IMR-90 (cell line): ENCODE measurements around the gene MORF4L1. TPM values are rescaled to one million over a fixed set of nuclear protein-coding genes. Genes with fewer than 3 reads are reported as not detected.
A peak's percentile ranks its signal among the peaks of the same experiment; 100 is the strongest.

Experiments used
- ATAC-seq: fragments of 200-7000 bp; cut with Tn5 transposase; 2 replicates; pipeline ENCODE4 v1.9.1; 2020; ENCODE audit warnings: low read depth, mild to moderate bottlenecking, moderate library complexity
- BruUV-seq: library from RNA; stranded (reverse); fragments of 400-500 nt; replicated peaks from 2 replicates; lab custom pipeline; 2021; lab: Mats Ljungman, UMichigan
- CTCF ChIA-PET: fragments of 300-600 bp; formaldehyde crosslinking; extraction: SDS; loops from one replicate; lab custom pipeline; 2021; ENCODE audit warnings: antibody characterized with exemption; lab: Yijun Ruan, JAX
- POLR2A ChIA-PET: fragments of 300-600 bp; sonication (Branson Sonifier 250); formaldehyde crosslinking; loops from one replicate; lab custom pipeline; 2022; ENCODE audit warnings: antibody characterized with exemption; ENCODE audit not compliant: unreplicated experiment; lab: Charles Lee
- DNase-seq: peaks from one replicate; pipeline ENCODE4 v3.0.0; 2013
- H2AFZ ChIP-seq: replicated peaks from 2 replicates; pipeline ENCODE3; 2013; ENCODE audit warnings: low read length, mild to moderate bottlenecking; ENCODE audit not compliant: poor library complexity
- H2AK5ac ChIP-seq: 2 replicates; pipeline ENCODE4 v1.6.1; 2013; ENCODE audit warnings: low read depth, low read length, inconsistent platforms
- H2AK9ac ChIP-seq: replicated peaks from 2 replicates; pipeline ENCODE3; 2013; ENCODE audit warnings: mild to moderate bottlenecking, low read depth, low read length, moderate library complexity; ENCODE audit not compliant: poor library complexity
- H2BK120ac ChIP-seq: 2 replicates; pipeline ENCODE4 v1.6.1; 2013; ENCODE audit warnings: low read depth, low read length, inconsistent platforms
- H2BK15ac ChIP-seq: 3 replicates; pipeline ENCODE4 v1.6.1; 2013; ENCODE audit warnings: low read depth, low read length, inconsistent platforms
- H2BK20ac ChIP-seq: 2 replicates; pipeline ENCODE4 v1.6.1; 2013; ENCODE audit warnings: low read depth, mild to moderate bottlenecking, inconsistent platforms, low read length, moderate library complexity
- H2BK5ac ChIP-seq: 2 replicates; pipeline ENCODE4 v1.6.1; 2013; ENCODE audit warnings: mild to moderate bottlenecking, low read depth, low read length, inconsistent platforms; ENCODE audit not compliant: poor library complexity, severe bottlenecking
- H3K14ac ChIP-seq: replicated peaks from 2 replicates; pipeline ENCODE4 v1.6.1; 2013; ENCODE audit warnings: low read depth, low read length, inconsistent platforms
- H3K18ac ChIP-seq: 2 replicates; pipeline ENCODE4 v1.6.1; 2013; ENCODE audit warnings: low read depth, low read length, control low read depth
- H3K23ac ChIP-seq: 2 replicates; pipeline ENCODE4 v1.6.1; 2013; ENCODE audit warnings: low read depth, low read length, inconsistent platforms
- H3K27ac ChIP-seq: 2 replicates; pipeline ENCODE4 v1.5.1; 2013; ENCODE audit warnings: mild to moderate bottlenecking, control low read depth, low read length; ENCODE audit not compliant: insufficient read depth
- H3K27me3 ChIP-seq: 2 replicates; pipeline ENCODE4 v1.6.1; 2013; ENCODE audit warnings: low read length; ENCODE audit not compliant: control insufficient read depth, insufficient read depth
- H3K36me3 ChIP-seq: 2 replicates; pipeline ENCODE4 v1.6.1; 2013; ENCODE audit warnings: low read length, mixed read lengths; ENCODE audit not compliant: control insufficient read depth, insufficient read depth
- H3K4ac ChIP-seq: 2 replicates; pipeline ENCODE4 v1.6.1; 2013; ENCODE audit warnings: low read depth, low read length, inconsistent platforms
- H3K4me1 ChIP-seq: 2 replicates; pipeline ENCODE4 v1.6.1; 2013; ENCODE audit warnings: low read length, mixed read lengths; ENCODE audit not compliant: control insufficient read depth, insufficient read depth
- H3K4me2 ChIP-seq: 2 replicates; pipeline ENCODE4 v1.6.1; 2013; ENCODE audit warnings: low read depth, mild to moderate bottlenecking, control low read depth, low read length, moderate library complexity
- H3K4me3 ChIP-seq: 2 replicates; pipeline ENCODE4 v1.5.1; 2013; ENCODE audit warnings: low read depth, mild to moderate bottlenecking, control low read depth, low read length, moderate library complexity; ENCODE audit not compliant: insufficient read depth
- H3K56ac ChIP-seq: 2 replicates; pipeline ENCODE4 v1.6.1; 2013; ENCODE audit warnings: low read length, inconsistent platforms; ENCODE audit not compliant: insufficient read depth; ENCODE audit errors: extremely low read depth
- H3K79me1 ChIP-seq, 2 experiments: 2 replicates each; pipeline ENCODE4 v1.6.1; 2013; ENCODE audit warnings: low read length in 2 of 2, inconsistent platforms in 1 of 2, low read depth in 1 of 2
- H3K9ac ChIP-seq: 2 replicates; pipeline ENCODE4 v1.6.1; 2013; ENCODE audit warnings: low read depth, low read length, control low read depth
- H3K9me1 ChIP-seq: 2 replicates; pipeline ENCODE4 v1.6.1; 2013; ENCODE audit warnings: low read length, inconsistent platforms; ENCODE audit not compliant: insufficient read depth
- H3K9me3 ChIP-seq: 2 replicates; pipeline ENCODE4 v1.6.1; 2013; ENCODE audit warnings: low read length; ENCODE audit not compliant: control insufficient read depth, insufficient read depth
- H4K20me1 ChIP-seq: 2 replicates; pipeline ENCODE4 v1.6.1; 2013; ENCODE audit warnings: low read length, inconsistent platforms; ENCODE audit not compliant: insufficient read depth
- H4K5ac ChIP-seq: 2 replicates; pipeline ENCODE4 v1.6.1; 2013; ENCODE audit warnings: mild to moderate bottlenecking, low read depth, low read length, control low read depth
- H4K8ac ChIP-seq, 2 experiments: 2 replicates each; pipeline ENCODE4 v1.6.1; 2013; ENCODE audit warnings: low read depth in 2 of 2, low read length in 2 of 2, control low read depth in 1 of 2, inconsistent platforms in 1 of 2
- H4K91ac ChIP-seq: 2 replicates; pipeline ENCODE4 v1.6.1; 2013; ENCODE audit warnings: low read depth, low read length, inconsistent platforms; ENCODE audit not compliant: insufficient read depth
- BHLHE40 ChIP-seq: fragments of 150-350 bp; IDR thresholded peaks from 2 replicates; pipeline ENCODE4 v1.6.1; 2016; ENCODE audit warnings: mild to moderate bottlenecking, low read depth, low read length
- CEBPB ChIP-seq: IDR thresholded peaks from 2 replicates; pipeline ENCODE4 v1.6.1; 2012; ENCODE audit warnings: low read depth, low read length, improper control_type of control experiment
- CHD1 ChIP-seq: IDR thresholded peaks from 2 replicates; pipeline ENCODE4 v1.6.1; 2012; ENCODE audit warnings: low read depth, low read length, improper control_type of control experiment
- ELK1 ChIP-seq: fragments of 150-350 bp; IDR thresholded peaks from 2 replicates; pipeline ENCODE4 v1.6.1; 2016; ENCODE audit warnings: low read depth, mild to moderate bottlenecking, low read length, moderate library complexity, borderline replicate concordance
- FOS ChIP-seq: fragments of 150-350 bp; IDR thresholded peaks from 2 replicates; pipeline ENCODE4 v1.6.1; 2016; ENCODE audit warnings: low read depth, low read length
- MAFK ChIP-seq: IDR thresholded peaks from 2 replicates; pipeline ENCODE4 v1.6.1; 2012; ENCODE audit warnings: low read depth, low read length, improper control_type of control experiment
- MAZ ChIP-seq: IDR thresholded peaks from 2 replicates; pipeline ENCODE4 v1.6.1; 2012; ENCODE audit warnings: low read depth, mild to moderate bottlenecking, low read length, improper control_type of control experiment, moderate library complexity, borderline replicate concordance
- MXI1 ChIP-seq: IDR thresholded peaks from 2 replicates; pipeline ENCODE4 v1.6.1; 2012; ENCODE audit warnings: low read depth, mild to moderate bottlenecking, low read length, moderate library complexity, borderline replicate concordance
- NFE2L2 ChIP-seq: fragments of 150-350 bp; IDR thresholded peaks from 2 replicates; pipeline ENCODE4 v1.6.1; 2016; ENCODE audit warnings: low read depth, mild to moderate bottlenecking, low read length
- POLR2A ChIP-seq: IDR thresholded peaks from 2 replicates; pipeline ENCODE4 v1.6.1; 2012; ENCODE audit warnings: mild to moderate bottlenecking, low read depth, low read length
- RAD21 ChIP-seq: IDR thresholded peaks from 2 replicates; pipeline ENCODE4 v1.6.1; 2012; ENCODE audit warnings: low read length, improper control_type of control experiment
- RCOR1 ChIP-seq: IDR thresholded peaks from 2 replicates; pipeline ENCODE4 v1.6.1; 2012; ENCODE audit warnings: mild to moderate bottlenecking, low read length, improper control_type of control experiment; ENCODE audit not compliant: insufficient replicate concordance
- RFX5 ChIP-seq: IDR thresholded peaks from 2 replicates; pipeline ENCODE4 v1.8.0; 2012; ENCODE audit warnings: low read depth, mild to moderate bottlenecking, low read length, moderate library complexity
- SMC3 ChIP-seq: fragments of 150-350 bp; IDR thresholded peaks from 2 replicates; pipeline ENCODE4 v1.6.1; 2016; ENCODE audit warnings: low read depth, mild to moderate bottlenecking, antibody characterized with exemption, low read length, moderate library complexity
- USF2 ChIP-seq: fragments of 150-350 bp; IDR thresholded peaks from 2 replicates; pipeline ENCODE4 v1.6.1; 2017; ENCODE audit warnings: mild to moderate bottlenecking, antibody characterized with exemption, low read length, low read depth
- WGBS, 2 experiments: methylation state at CpG; one replicate each; pipeline versions ENCODE4 v1.1.5 to v1.1.7; 2013; ENCODE audit warnings: missing lambda C conversion rate in 2 of 2; ENCODE audit not compliant: insufficient read length in 1 of 2; ENCODE audit errors: extremely low coverage in 2 of 2; 5-methylcytosine and 5-hydroxymethylcytosine counted together
- dilution Hi-C: fragments of 300-500 bp; cut with HindIII; formaldehyde crosslinking; loops from one replicate; pipeline ENCODE4 v1.14.3; 2018; ENCODE audit warnings: low sequenced_read_pairs; ENCODE audit not compliant: unreplicated experiment
- in situ Hi-C: fragments of 300-500 bp; cut with MboI; formaldehyde crosslinking; loops from 3 replicates; pipeline ENCODE4 v1.14.3; 2019; ENCODE audit warnings: low sequenced_read_pairs, inconsistent platforms, mixed read lengths
- intact Hi-C: fragments of 100-400 bp; cut with micrococcal nuclease; formaldehyde crosslinking; loops from 2 replicates; pipeline ENCODE4 v1.10.0; 2022
- polyA plus RNA-seq, 3 experiments: library from polyadenylated mRNA; depleted of rRNA; stranded (reverse); fragments of >200 nt; gene quantifications; 2 replicates each; pipeline ENCODE4 v1.2.3, GENCODE V29; 2012; ENCODE audit warnings: low replicate concordance in 1 of 3
- total RNA-seq: library from RNA; depleted of rRNA; stranded (reverse); fragments of >200 nt; gene quantifications from 2 replicates; pipeline ENCODE4 v1.2.3, GENCODE V29; 2012
- TF ChIP-seq, protein P1 (sequence below): conservative IDR thresholded peaks from 2 replicates; pipeline ENCODE4 v1.5.1; 2012; ENCODE audit warnings: mild to moderate bottlenecking, low read depth, low read length, improper control_type of control experiment

Gene MORF4L1
- total and polyA plus RNA-seq, 2 of the 4 experiments (the other 2 are of a cell fraction), result 217 to 392 TPM

DNA sequence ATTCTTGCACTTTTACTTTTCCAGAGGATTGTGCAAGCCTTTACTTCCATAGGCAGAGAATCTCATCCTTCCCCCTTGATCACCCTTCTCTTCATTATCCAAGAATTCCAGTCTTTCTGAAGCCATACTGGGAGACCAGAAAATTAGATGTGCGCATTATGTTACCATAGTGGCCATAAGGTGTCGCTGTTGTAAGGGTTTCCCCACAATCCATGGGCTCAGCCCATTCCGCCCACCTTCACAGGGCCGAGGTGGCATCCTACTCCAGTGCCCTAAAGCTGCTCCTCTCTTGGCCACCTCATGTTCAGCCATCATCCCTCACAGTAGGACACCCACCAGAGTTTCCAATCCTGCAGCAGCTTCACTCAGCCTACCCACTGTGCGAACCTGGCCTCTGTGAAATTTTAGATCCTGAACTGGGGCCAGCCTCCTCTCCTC, 37.1 kb downstream of the MORF4L1 start:
- H3K18ac ChIP-seq, result no peak overlapping the region

More for the DNA sequence above, 37.1 kb downstream of the MORF4L1 start:
- H3K9ac ChIP-seq, result no peak overlapping the region
- H2AK9ac ChIP-seq, result no peak overlapping the region
- peaks cover 15% of the 10 kb centered on the region for H3K4me1 ChIP-seq
- H3K9me3 ChIP-seq, result no peaks in the 10 kb centered on the region
- DNase-seq, result peak; percentile 45
- no peak overlapping the region for H4K91ac ChIP-seq
- H2BK15ac ChIP-seq, result no peak overlapping the region
- H3K9me1 ChIP-seq, result peaks cover 18% of the 10 kb centered on the region
- no peak overlapping the region for H3K56ac ChIP-seq
- 0 out of 4 replicates have a peak overlapping the region, but pooled peaks of 1 of the 2 experiments have one; percentile 13 for H4K8ac ChIP-seq
- BruUV-seq, result no TSS peak
- no peak overlapping the region for H2BK20ac ChIP-seq
- in situ Hi-C loops, result loop anchor here (5.0 kb wide), 1 partner anchor 272 kb away; no protein-coding TSS in a partner anchor
- H3K14ac ChIP-seq, result no peak overlapping the region
- dilution Hi-C loops, result no loop called here
- H3K27me3 ChIP-seq, result no peaks in the 10 kb centered on the region
- ChIA-PET CTCF (interaction anchor here (1.2 kb wide), 1 partner anchor 97 kb away, joined by 4 read pairs; no protein-coding TSS in a partner anchor), POLR2A (no interaction called here)
- H2AK5ac ChIP-seq, result no peak overlapping the region
- H3K27ac ChIP-seq, result no peak overlapping the region
- WGBS, 2 experiments, result 100% methylated on average over 1 of the region's 5 CpGs; no CpG with 5 or more reads in 1 of the 2 experiments
- peaks cover 57% of the 10 kb centered on the region for H3K36me3 ChIP-seq
- TF ChIP-seq RFX5, result no peak
- no peak for TF ChIP-seq FOS
- no peak for TF ChIP-seq MAFK
- TF ChIP-seq USF2, result no peak
- TF ChIP-seq MAZ, result no peak
- TF ChIP-seq BHLHE40, result no peak
- TF ChIP-seq, protein P1, sequence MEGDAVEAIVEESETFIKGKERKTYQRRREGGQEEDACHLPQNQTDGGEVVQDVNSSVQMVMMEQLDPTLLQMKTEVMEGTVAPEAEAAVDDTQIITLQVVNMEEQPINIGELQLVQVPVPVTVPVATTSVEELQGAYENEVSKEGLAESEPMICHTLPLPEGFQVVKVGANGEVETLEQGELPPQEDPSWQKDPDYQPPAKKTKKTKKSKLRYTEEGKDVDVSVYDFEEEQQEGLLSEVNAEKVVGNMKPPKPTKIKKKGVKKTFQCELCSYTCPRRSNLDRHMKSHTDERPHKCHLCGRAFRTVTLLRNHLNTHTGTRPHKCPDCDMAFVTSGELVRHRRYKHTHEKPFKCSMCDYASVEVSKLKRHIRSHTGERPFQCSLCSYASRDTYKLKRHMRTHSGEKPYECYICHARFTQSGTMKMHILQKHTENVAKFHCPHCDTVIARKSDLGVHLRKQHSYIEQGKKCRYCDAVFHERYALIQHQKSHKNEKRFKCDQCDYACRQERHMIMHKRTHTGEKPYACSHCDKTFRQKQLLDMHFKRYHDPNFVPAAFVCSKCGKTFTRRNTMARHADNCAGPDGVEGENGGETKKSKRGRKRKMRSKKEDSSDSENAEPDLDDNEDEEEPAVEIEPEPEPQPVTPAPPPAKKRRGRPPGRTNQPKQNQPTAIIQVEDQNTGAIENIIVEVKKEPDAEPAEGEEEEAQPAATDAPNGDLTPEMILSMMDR, result peak; percentile 70
- TF ChIP-seq RAD21, result peak; percentile 69
- TF ChIP-seq MXI1, result no peak
- TF ChIP-seq POLR2A, result no peak
- no peak for TF ChIP-seq ELK1
- TF ChIP-seq CEBPB, result no peak
- no peak for TF ChIP-seq RCOR1
- TF ChIP-seq SMC3, result peak; percentile 61
- TF ChIP-seq NFE2L2, result no peak
- TF ChIP-seq CHD1, result no peak
- H3K4ac ChIP-seq, result no peak overlapping the region
- no peak overlapping the region for H3K23ac ChIP-seq
- H2BK120ac ChIP-seq, result no peak overlapping the region
- intact Hi-C loops, result loop anchor here (1.0 to 2.0 kb wide), 3 partner anchors 69 to 274 kb away; no protein-coding TSS in a partner anchor
- H4K5ac ChIP-seq, result no peak overlapping the region
- H3K4me3 ChIP-seq, result no peak overlapping the region
- peak overlapping the region; percentile 9 for H2AFZ ChIP-seq
- ATAC-seq, result peak; percentile 28
- peaks cover 82% of the 10 kb centered on the region for H4K20me1 ChIP-seq
- H3K79me1 ChIP-seq, result peaks cover 39 to 89% of the 10 kb centered on the region in 2 experiments
- no peak overlapping the region for H3K4me2 ChIP-seq
- H2BK5ac ChIP-seq, result no peak overlapping the region
